ENCODE data around the gene PI16.

Gene PI16

DNA sequence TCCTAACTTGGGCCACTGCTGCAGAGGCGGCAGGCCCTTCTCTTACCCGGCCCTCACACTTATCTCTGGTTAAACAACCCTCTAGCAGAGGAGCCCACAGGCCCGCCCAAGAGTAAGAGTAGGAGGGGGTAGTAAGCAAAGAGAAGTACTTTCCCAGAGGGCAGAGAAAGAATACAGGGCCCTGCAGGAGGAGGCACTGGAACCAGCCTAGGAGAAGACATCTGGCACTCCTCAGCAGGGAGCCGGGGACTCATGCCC is 21.4 kb downstream of the PI16 start:
- Histone ChIP-seq H3K4me3 (ENCODE audit: low read depth, low read length) (no peak overlapping the region), H2AFZ (ENCODE audit: low read length, unreplicated experiment) (no peak overlapping the region), H3K4me1 (ENCODE audit: control insufficient read depth, insufficient read depth, low read length, unreplicated experiment) (peaks cover 6% of the 10 kb centered on the region), H3K27me3 (ENCODE audit: insufficient read depth, low read length) (no peaks in the 10 kb centered on the region), H3K36me3 (ENCODE audit: insufficient read depth, low read length) (peaks cover 66% of the 10 kb centered on the region), H3K27ac (ENCODE audit: low read depth, low read length) (no peak overlapping the region), H3K79me2 (ENCODE audit: control insufficient read depth, insufficient read depth, low read length, unreplicated experiment) (peaks cover 46% of the 10 kb centered on the region)

DNA sequence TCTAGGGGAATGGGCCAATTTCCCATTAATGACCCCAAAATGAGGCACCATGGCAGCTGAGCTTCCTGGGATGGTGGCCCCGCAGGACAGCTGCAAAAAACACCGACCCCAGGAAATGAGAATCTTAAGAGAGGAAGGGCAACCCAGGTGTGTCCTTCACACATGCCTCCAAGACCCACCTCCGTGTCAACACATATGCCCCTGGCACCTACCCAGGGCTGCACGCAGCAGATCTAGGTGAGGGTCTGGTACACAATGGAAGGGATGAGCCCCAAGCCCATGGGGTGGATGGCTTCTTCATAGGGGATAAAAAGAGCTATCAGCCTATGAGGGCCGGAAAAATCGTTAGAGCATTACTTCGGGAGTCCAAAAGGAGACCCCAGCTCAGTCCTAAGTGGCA is 22.0 kb downstream of the PI16 start:
- Histone ChIP-seq H3K4me1 (ENCODE audit: control insufficient read depth, insufficient read depth, low read length, unreplicated experiment) (peaks cover 9% of the 10 kb centered on the region), H2AFZ (ENCODE audit: low read length, unreplicated experiment) (no peak overlapping the region), H3K27ac (ENCODE audit: low read depth, low read length) (no peak overlapping the region), H3K27me3 (ENCODE audit: insufficient read depth, low read length) (no peaks in the 10 kb centered on the region), H3K36me3 (ENCODE audit: insufficient read depth, low read length) (peaks cover 60% of the 10 kb centered on the region), H3K79me2 (ENCODE audit: control insufficient read depth, insufficient read depth, low read length, unreplicated experiment) (peaks cover 52% of the 10 kb centered on the region), H3K4me3 (ENCODE audit: low read depth, low read length) (no peak overlapping the region)

DNA sequence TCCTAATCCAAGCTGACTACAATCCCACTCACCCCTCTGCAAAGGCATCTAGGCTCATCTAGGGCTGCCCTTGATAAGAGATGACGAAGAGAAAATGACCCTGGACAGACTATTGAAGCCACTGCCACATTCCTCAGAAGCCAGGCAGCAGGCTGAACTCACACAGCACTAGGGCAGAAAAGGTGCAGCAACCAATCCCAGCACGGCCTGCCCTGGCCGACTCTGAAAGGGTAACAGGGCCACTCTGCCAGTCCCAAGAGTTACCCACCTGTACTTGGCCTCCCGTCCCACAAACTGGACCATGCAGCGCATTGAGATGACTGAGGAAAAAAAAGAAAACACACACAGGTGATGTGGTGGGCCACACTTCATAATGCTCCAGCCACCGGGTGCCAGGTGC is 22.4 kb downstream of the PI16 start:
- Histone ChIP-seq H2AFZ (ENCODE audit: low read length, unreplicated experiment) (no peak overlapping the region), H3K4me1 (ENCODE audit: control insufficient read depth, insufficient read depth, low read length, unreplicated experiment) (peaks cover 12% of the 10 kb centered on the region), H3K36me3 (ENCODE audit: insufficient read depth, low read length) (peaks cover 56% of the 10 kb centered on the region), H3K4me3 (ENCODE audit: low read depth, low read length) (no peak overlapping the region), H3K27me3 (ENCODE audit: insufficient read depth, low read length) (no peaks in the 10 kb centered on the region), H3K27ac (ENCODE audit: low read depth, low read length) (no peak overlapping the region), H3K79me2 (ENCODE audit: control insufficient read depth, insufficient read depth, low read length, unreplicated experiment) (peaks cover 56% of the 10 kb centered on the region)

DNA sequence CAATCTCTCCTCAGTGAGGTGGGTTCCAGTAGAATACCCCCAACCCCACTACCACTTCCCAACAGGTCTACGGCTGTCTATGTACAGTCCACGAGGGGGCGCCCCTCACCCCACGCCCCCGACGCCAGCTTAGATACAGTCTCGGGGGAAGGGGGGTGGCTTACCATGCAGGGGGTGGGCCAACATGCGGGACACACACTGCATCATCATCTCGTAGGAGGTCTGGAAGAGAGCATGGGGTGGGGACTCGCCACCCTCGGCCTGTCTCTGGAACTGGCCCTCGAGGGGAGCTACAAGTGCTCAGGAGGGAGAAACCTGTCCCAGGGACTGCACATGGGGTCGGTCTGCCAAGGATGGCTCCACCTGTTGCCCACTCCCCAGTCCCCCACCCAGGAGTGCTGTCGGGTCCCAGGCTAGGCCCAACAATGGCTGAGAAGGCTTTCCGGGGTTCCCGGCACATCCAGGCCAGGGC is 23.0 kb downstream of the PI16 start:
- H3K4me1 ChIP-seq (ENCODE audit: control insufficient read depth, insufficient read depth, low read length, unreplicated experiment) = peaks cover 12% of the 10 kb centered on the region
- no peak overlapping the region for H2AFZ ChIP-seq (ENCODE audit: low read length, unreplicated experiment)
- H3K36me3 ChIP-seq (ENCODE audit: insufficient read depth, low read length) = peaks cover 50% of the 10 kb centered on the region
- no peaks in the 10 kb centered on the region for H3K27me3 ChIP-seq (ENCODE audit: insufficient read depth, low read length)
- H3K27ac ChIP-seq (ENCODE audit: low read depth, low read length) = no peak overlapping the region
- H3K4me3 ChIP-seq (ENCODE audit: low read depth, low read length) = no peak overlapping the region
- H3K79me2 ChIP-seq (ENCODE audit: control insufficient read depth, insufficient read depth, low read length, unreplicated experiment) = peaks cover 61% of the 10 kb centered on the region

DNA sequence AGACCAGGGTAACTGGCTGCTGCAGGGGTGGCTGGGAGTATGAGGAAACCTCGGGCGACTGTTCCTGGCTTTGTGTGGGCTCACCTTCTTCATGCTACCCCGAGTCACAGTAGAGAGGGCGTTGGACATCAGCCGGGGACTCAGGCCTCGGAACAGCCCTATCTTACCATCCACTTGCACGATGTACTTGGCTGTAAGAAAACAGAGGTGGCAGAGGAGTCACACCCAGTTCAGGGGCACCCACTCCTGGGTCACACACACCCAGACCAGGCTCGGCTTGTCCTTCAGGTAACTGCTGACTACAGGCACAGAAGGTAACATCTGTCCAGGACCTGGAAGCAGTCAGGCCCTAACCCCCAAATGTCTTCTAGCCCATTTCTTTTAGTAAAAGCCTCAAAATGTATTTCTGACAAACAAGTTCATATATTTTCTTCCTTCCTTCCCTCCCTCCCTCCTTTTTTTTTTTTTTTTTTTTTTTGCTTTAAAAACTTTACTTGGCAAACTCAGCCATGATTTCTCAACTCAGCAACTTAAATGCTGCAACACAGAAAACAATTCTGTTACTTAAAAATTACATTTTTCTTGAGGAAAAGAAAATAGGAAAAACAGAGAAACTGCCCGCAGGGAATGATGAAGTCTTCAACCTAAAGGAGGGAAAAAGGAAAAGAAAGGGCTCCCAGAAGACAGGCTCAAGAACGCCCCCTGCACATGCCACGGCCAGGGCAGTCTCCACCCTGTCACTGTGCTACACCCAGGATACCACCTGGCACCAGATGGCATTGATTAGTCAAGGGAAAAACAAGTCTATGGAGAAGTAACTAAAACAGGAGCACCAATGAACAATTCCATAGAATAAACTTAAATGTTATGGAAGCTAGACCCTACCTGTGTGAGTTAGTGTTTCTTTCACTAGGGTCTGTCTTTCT is 24.1 kb downstream of the PI16 start:
- Histone ChIP-seq H3K4me1 (ENCODE audit: control insufficient read depth, insufficient read depth, low read length, unreplicated experiment) (peaks cover 23% of the 10 kb centered on the region), H3K36me3 (ENCODE audit: insufficient read depth, low read length) (peaks cover 40% of the 10 kb centered on the region), H3K4me3 (ENCODE audit: low read depth, low read length) (no peak overlapping the region), H3K79me2 (ENCODE audit: control insufficient read depth, insufficient read depth, low read length, unreplicated experiment) (peaks cover 73% of the 10 kb centered on the region), H3K27me3 (ENCODE audit: insufficient read depth, low read length) (no peaks in the 10 kb centered on the region), H2AFZ (ENCODE audit: low read length, unreplicated experiment) (no peak overlapping the region), H3K27ac (ENCODE audit: low read depth, low read length) (no peak overlapping the region)

DNA sequence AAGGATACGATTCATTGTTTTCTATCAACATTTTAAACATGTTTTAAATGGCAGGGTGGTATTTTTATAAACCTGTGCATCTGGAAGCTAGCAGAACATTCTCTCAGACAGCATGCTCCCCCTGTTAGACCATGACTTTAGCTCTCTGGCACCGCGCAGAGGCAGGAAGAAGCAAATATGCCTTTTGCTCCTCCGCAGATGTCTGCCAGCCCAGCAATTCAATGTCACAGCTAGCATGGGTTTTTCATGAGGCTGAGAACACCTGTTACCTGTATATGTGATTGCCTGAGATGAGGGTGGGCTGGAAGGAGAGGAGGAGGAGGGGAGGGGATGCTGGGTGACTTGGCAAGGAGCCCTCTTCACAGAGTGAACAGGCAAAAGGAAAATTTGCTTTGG is 24.8 kb downstream of the PI16 start:
- Histone ChIP-seq H3K27ac (ENCODE audit: low read depth, low read length) (no peak overlapping the region), H3K4me3 (ENCODE audit: low read depth, low read length) (no peak overlapping the region), H2AFZ (ENCODE audit: low read length, unreplicated experiment) (no peak overlapping the region), H3K4me1 (ENCODE audit: control insufficient read depth, insufficient read depth, low read length, unreplicated experiment) (peaks cover 30% of the 10 kb centered on the region), H3K36me3 (ENCODE audit: insufficient read depth, low read length) (peaks cover 38% of the 10 kb centered on the region), H3K27me3 (ENCODE audit: insufficient read depth, low read length) (no peaks in the 10 kb centered on the region), H3K79me2 (ENCODE audit: control insufficient read depth, insufficient read depth, low read length, unreplicated experiment) (peaks cover 80% of the 10 kb centered on the region)

DNA sequence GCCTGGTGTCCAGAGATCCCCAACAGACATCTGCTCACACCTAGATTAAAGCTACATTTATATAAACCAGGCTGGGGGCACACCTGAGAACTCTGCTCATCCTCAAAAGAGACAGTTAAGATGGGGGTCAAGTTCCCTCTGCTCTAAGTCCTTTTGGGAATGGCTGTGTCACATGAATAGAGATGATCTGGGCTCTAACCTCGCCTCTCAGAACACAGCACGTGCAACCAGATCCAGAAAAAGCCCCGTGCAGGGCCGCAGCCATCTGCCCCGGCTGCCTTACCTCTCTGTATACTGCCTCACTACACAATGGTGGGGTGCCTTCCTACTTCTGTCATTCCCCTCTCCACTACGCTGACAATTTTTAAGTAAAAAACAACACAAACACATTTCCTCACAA is 25.6 kb downstream of the PI16 start:
- Histone ChIP-seq H3K79me2 (ENCODE audit: control insufficient read depth, insufficient read depth, low read length, unreplicated experiment) (peaks cover 87% of the 10 kb centered on the region), H3K4me3 (ENCODE audit: low read depth, low read length) (no peak overlapping the region), H2AFZ (ENCODE audit: low read length, unreplicated experiment) (no peak overlapping the region), H3K27me3 (ENCODE audit: insufficient read depth, low read length) (no peaks in the 10 kb centered on the region), H3K36me3 (ENCODE audit: insufficient read depth, low read length) (peaks cover 32% of the 10 kb centered on the region), H3K27ac (ENCODE audit: low read depth, low read length) (no peak overlapping the region), H3K4me1 (ENCODE audit: control insufficient read depth, insufficient read depth, low read length, unreplicated experiment) (peaks cover 32% of the 10 kb centered on the region)

DNA sequence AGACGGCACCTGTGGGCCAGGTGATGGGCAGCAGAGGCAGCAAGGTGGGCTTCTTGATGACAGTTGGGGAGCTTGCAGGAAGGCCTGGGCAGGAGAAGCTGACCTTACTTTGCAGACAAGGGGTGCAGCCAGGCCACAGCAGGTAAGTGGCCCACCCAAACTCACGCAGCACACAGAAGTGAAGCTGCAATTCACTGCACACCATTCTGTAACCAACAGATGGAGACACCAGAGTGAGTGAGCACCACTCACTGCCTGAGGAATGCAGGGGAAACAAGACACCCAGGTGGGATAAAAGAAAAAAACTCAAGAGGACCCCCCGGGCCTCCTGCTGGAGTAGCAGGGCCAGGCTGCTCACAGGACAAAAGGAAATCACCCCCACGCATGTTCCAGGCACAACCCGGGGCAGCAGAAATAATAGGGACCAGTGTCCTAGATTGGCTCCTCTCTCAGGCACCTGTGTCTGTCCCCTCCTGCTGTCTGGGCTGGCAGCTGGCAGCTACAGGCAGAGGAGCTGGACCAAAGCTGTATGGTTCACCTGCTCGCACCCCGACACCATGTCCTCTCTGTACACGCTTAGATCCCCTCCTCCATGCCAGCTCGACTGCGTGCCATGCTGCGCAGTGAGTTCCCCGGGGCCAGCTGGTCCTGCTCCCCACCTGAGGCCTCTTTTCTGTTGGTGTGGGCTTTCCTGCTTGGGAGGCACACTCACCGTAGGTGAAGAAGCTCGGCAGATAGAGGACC is 26.5 kb downstream of the PI16 start:
- H3K4me1 ChIP-seq (ENCODE audit: control insufficient read depth, insufficient read depth, low read length, unreplicated experiment) = peaks cover 32% of the 10 kb centered on the region
- H3K36me3 ChIP-seq (ENCODE audit: insufficient read depth, low read length) = peaks cover 24% of the 10 kb centered on the region; the same call in 1 of the 2 replicates
- no peak overlapping the region for H2AFZ ChIP-seq (ENCODE audit: low read length, unreplicated experiment)
- H3K27ac ChIP-seq (ENCODE audit: low read depth, low read length) = no peak overlapping the region
- no peaks in the 10 kb centered on the region for H3K27me3 ChIP-seq (ENCODE audit: insufficient read depth, low read length)
- H3K79me2 ChIP-seq (ENCODE audit: control insufficient read depth, insufficient read depth, low read length, unreplicated experiment) = peaks cover 90% of the 10 kb centered on the region
- H3K4me3 ChIP-seq (ENCODE audit: low read depth, low read length) = no peak overlapping the region

DNA sequence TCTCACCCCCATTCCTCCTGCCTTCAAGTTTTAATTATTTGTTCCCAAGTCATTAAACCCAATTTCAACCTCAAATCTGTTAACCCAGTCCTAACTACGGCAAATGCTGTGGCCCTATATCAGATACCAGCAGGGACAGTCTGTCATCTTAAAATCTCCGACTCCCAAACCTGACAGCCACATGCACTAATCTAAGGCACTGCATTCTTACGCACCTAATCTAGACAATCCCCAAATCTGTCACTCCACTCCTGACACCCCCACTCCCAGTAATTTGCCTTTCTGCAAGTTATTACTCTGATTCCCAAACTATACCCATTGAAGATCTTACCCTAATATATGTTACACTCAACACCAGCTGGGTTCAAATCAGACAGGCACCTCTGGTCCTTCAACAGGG is 29.0 kb downstream of the PI16 start:
- Histone ChIP-seq H3K27ac (ENCODE audit: low read depth, low read length) (peak overlapping the region; percentile 22; the same call in 1 of the 2 replicates), H3K79me2 (ENCODE audit: control insufficient read depth, insufficient read depth, low read length, unreplicated experiment) (peaks cover 79% of the 10 kb centered on the region), H2AFZ (ENCODE audit: low read length, unreplicated experiment) (no peak overlapping the region), H3K4me1 (ENCODE audit: control insufficient read depth, insufficient read depth, low read length, unreplicated experiment) (peaks cover 38% of the 10 kb centered on the region), H3K4me3 (ENCODE audit: low read depth, low read length) (peak overlapping the region; percentile 94), H3K36me3 (ENCODE audit: insufficient read depth, low read length) (no peaks in the 10 kb centered on the region), H3K27me3 (ENCODE audit: insufficient read depth, low read length) (no peaks in the 10 kb centered on the region)

DNA sequence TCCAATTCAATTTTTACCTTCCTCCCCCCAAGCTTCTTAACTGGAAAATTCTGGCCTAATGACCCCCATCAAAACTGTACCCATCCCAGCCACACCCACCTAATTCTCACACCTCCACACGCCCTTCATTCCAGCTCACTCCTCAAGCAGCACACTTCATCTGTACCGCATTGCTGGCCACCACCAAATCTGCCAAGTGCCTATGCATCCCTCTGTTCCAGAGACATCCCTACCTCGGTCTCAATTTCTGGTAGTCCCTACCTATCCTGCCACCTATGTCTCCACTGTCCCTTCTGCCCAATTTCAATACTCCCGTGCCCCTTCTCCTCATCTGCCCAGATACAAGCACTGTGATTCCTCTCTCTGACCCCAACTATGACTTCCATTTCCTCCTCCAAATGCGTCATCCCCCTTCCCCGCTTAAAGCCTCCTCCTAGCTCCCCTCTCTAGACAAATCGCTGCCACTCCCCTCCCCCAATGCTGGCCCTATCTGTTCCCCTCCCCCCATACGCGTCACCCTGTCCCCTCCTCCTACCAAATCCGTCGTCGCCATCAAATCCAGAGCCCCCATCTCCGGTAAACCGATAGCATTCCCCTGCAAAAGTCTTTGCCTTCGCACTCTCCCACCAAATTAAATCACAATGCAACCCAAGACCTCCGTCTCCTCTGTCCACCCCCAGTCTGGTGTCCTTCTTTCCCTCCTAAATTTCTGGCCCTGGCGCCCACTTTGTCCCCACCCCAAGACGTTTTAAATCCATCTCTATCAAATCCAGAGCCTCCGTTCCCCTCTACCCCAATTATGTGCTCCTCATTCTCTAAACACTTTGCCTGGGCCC is 30.3 kb downstream of the PI16 start:
- H3K36me3 ChIP-seq (ENCODE audit: insufficient read depth, low read length) = no peaks in the 10 kb centered on the region
- peaks cover 67% of the 10 kb centered on the region for H3K79me2 ChIP-seq (ENCODE audit: control insufficient read depth, insufficient read depth, low read length, unreplicated experiment)
- H3K4me3 ChIP-seq (ENCODE audit: low read depth, low read length) = peak overlapping the region; percentile 94
- no peak overlapping the region for H2AFZ ChIP-seq (ENCODE audit: low read length, unreplicated experiment)
- H3K27ac ChIP-seq (ENCODE audit: low read depth, low read length) = peak overlapping the region; percentile 70
- no peaks in the 10 kb centered on the region for H3K27me3 ChIP-seq (ENCODE audit: insufficient read depth, low read length)
- H3K4me1 ChIP-seq (ENCODE audit: control insufficient read depth, insufficient read depth, low read length, unreplicated experiment) = peaks cover 32% of the 10 kb centered on the region
